ENCODE data around the gene GLYAT. TPM values are rescaled to one million over a fixed set of nuclear protein-coding genes. Genes with fewer than 3 reads are reported as not detected.

The GLYAT gene
- total RNA-seq, 1 donor from 2014 or later: not detected

DNA sequence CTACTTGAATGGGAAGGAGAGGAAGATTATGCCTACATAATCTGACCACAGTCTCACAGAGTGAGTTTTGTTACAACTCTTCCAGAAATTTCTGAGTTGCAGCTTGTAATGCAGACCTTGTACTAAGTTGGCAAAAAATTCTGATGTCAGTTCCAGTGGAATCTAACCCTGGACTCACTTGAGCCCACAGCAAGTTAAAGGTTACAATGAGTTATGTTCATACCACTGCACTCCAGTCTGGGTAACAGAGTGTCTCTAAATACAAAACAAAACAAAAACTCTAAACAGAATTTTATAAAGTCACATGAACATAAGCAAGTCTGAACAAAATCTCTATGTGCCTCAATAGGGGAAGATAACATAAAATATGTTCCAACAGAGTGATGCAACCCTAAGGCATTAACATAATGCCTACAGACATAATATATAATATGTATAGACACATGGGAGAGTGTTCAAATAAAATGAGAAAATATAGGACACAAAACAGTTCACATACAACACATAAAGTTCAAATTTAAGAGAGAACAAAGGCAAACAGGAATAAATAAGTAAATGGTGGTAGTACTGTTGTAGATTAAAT lies 1.1 kb downstream of the GLYAT start:
- Histone ChIP-seq H3K4me3 (no peak overlapping the region), H3K36me3 (no peaks in the 10 kb centered on the region), H3K27ac (no peak overlapping the region), H3K9me3 (no peaks in the 10 kb centered on the region), H3K27me3 (no peaks in the 10 kb centered on the region), H3K4me1 (no peaks in the 10 kb centered on the region)
- TF ChIP-seq, protein P1, sequence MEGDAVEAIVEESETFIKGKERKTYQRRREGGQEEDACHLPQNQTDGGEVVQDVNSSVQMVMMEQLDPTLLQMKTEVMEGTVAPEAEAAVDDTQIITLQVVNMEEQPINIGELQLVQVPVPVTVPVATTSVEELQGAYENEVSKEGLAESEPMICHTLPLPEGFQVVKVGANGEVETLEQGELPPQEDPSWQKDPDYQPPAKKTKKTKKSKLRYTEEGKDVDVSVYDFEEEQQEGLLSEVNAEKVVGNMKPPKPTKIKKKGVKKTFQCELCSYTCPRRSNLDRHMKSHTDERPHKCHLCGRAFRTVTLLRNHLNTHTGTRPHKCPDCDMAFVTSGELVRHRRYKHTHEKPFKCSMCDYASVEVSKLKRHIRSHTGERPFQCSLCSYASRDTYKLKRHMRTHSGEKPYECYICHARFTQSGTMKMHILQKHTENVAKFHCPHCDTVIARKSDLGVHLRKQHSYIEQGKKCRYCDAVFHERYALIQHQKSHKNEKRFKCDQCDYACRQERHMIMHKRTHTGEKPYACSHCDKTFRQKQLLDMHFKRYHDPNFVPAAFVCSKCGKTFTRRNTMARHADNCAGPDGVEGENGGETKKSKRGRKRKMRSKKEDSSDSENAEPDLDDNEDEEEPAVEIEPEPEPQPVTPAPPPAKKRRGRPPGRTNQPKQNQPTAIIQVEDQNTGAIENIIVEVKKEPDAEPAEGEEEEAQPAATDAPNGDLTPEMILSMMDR (IDR thresholded peaks at IDR 0.05): no peak
- intact Hi-C loops (cut with DNase I): no loop called here
- no peak for DNase-seq (ENCODE audit: low spot score in 2 of 2)

DNA sequence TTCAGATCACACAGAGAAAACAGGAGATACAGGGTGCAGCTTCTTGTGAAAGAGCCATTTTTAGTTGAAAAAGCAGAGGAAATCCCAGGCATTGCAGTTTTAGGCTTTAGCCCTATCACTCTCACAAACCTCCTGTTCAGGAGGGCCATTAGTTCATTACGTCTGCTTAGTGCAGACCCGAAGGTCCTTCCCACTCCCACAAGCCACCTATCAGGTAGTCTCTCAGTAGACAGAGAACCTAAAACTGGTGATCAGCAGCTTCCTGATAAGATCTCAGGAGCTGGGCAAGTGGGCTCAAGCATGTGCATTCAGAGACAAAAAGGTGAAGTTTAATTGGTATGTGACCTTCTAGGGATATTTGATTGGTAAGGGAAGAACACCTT lies 4.3 kb downstream of the GLYAT start:
- H3K27me3 ChIP-seq: no peaks in the 10 kb centered on the region
- intact Hi-C loops (cut with DNase I): no loop called here

DNA sequence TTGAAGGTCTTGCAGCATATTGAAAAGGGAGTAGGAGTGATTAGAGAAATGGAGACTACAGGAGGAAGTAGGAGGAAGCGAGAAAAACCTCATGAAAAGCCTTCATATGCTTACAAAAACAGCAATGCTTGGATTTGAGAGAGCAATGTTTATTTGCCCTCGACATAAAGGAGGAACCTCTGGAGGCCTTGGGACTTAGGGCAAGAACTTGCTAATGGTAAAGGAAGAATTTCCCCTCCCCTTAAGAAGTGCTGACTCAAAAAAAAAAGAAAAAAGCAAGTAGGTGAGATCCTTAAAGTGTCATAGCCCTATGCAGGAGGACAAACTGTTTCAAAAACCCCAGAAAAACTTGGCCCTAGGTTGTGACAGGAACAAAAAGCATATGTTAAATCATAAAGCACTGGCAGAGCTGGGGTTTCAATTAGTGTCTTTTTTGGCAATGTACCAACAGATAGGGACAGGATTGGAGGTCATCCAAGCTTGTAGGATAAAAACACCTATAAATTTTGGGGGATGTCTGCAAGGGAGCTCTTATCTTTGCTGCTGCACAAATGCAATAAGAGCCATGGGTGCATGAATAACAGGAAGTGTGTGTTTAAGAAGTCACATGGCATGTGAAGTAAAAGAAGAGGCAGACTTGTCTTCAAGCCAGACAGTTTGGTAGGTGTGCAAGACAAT lies 4.9 kb downstream of the GLYAT start:
- TF ChIP-seq, protein P1 (IDR thresholded peaks at IDR 0.05): no peak
- Histone ChIP-seq H3K4me1 (no peaks in the 10 kb centered on the region), H3K9me3 (no peaks in the 10 kb centered on the region), H3K27ac (no peak overlapping the region), H3K36me3 (no peaks in the 10 kb centered on the region), H3K4me3 (no peak overlapping the region), H3K27me3 (no peaks in the 10 kb centered on the region)
- no peak for DNase-seq (ENCODE audit: low spot score in 2 of 2)
- intact Hi-C loops (cut with DNase I): no loop called here

More for the DNA sequence above, 4.3 kb downstream of the GLYAT start:
- TF ChIP-seq, protein P1 (IDR thresholded peaks at IDR 0.05): no peak
- Histone ChIP-seq H3K36me3 (no peaks in the 10 kb centered on the region), H3K4me3 (no peak overlapping the region), H3K9me3 (no peaks in the 10 kb centered on the region), H3K4me1 (no peaks in the 10 kb centered on the region), H3K27ac (no peak overlapping the region)
- DNase-seq (ENCODE audit: low spot score in 2 of 2): no peak

DNA sequence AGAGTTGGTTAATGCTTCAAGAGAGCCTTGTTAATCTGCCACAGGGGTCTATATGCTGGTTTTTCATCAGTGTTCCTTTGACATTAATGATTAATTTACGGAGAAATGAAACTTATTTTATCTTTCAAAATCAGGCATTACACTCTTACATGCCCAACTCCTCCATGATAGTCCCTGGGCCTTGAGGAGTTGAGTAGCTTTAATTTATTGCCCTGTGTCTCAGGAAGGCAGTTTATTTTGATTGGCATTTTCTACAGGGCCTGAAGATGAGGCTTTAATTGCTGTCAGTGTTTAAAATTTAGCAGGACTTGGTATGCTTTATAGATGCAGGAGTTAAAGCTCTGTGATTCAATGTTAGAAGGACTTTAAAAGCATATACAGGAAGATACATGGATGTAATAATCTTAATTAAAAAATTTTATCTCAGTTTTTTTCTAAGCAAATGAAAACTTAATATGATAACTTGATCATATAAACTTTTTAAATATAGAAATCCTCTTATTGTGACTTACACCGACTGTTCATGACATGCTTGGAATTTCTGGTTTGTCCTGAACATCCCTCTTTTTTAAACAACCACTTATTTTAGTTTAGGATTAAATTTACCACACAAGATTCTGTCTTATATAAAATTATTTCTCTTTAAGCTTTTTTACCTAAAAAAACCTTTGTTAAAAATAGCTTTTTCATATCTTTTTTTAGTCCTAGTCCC lies 12.2 kb downstream of the GLYAT start:
- H3K9me3 ChIP-seq: no peaks in the 10 kb centered on the region
- no peak for DNase-seq (ENCODE audit: low spot score in 2 of 2)
- H3K4me3 ChIP-seq: no peak overlapping the region
- TF ChIP-seq, protein P1 (IDR thresholded peaks at IDR 0.05): no peak
- no peaks in the 10 kb centered on the region for H3K27me3 ChIP-seq
- no peaks in the 10 kb centered on the region for H3K36me3 ChIP-seq
- no peaks in the 10 kb centered on the region for H3K4me1 ChIP-seq
- intact Hi-C loops (cut with DNase I): no loop called here
- no peak overlapping the region for H3K27ac ChIP-seq

DNA sequence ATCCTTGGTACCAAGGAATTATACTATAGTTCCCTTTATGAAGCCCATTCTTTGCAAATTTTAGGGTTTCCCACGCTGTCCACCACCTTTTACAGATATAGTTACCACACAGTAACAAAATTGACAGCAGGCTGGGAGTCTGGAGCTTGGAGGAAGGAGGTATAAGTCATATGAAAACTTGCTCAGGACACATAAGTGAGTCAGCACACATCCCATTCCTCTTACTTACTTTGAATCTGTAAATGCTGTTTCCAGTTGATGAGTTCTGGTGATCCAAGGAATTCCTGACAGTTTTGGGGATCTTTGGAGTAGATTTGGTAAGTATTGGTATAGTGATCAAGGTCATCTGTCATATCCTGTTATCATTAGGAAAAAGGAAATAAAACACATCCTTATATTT lies 19.2 kb downstream of the GLYAT start:
- Histone ChIP-seq H3K4me1 (no peaks in the 10 kb centered on the region), H3K36me3 (no peaks in the 10 kb centered on the region), H3K27me3 (no peaks in the 10 kb centered on the region), H3K27ac (no peak overlapping the region), H3K9me3 (no peaks in the 10 kb centered on the region), H3K4me3 (no peak overlapping the region)
- DNase-seq (ENCODE audit: low spot score in 2 of 2): no peak
- intact Hi-C loops (cut with DNase I): no loop called here
- TF ChIP-seq, protein P1 (IDR thresholded peaks at IDR 0.05): no peak
